Nucleus accumbens (tissue), 56 donors: ENCODE results near the gene STK10.
"Not testable (repeated sequence)": the region's sequence is repeated elsewhere in the genome, so short reads cannot be mapped to it uniquely, and the experiment has no call there.

Experiments used
- DNase-seq, 56 donors: peaks; one replicate each; lab custom pipeline; 2025; lab: John Stamatoyannopoulos, UW

The STK10 gene

DNA sequence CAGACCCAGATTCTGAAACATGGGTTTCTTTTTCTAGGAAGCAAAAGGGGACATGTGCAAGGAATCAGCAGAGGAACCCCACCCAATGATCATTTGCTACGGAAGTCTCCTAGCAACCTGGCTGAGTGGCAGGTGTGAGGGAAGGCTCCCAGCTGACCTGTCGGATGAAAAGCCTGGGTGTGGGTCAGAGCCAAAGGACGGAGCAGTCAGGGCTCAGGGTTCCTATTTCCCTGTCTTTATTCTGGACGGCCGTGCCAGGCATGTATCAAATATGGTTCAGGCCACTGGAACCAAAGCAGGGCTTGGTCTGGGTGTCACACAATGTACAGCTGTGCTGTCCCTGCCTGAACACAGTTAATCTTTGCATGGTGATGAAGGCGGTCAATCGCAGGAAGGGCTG, 20.1 kb downstream of the STK10 start:
- DNase-seq, result no peak

DNA sequence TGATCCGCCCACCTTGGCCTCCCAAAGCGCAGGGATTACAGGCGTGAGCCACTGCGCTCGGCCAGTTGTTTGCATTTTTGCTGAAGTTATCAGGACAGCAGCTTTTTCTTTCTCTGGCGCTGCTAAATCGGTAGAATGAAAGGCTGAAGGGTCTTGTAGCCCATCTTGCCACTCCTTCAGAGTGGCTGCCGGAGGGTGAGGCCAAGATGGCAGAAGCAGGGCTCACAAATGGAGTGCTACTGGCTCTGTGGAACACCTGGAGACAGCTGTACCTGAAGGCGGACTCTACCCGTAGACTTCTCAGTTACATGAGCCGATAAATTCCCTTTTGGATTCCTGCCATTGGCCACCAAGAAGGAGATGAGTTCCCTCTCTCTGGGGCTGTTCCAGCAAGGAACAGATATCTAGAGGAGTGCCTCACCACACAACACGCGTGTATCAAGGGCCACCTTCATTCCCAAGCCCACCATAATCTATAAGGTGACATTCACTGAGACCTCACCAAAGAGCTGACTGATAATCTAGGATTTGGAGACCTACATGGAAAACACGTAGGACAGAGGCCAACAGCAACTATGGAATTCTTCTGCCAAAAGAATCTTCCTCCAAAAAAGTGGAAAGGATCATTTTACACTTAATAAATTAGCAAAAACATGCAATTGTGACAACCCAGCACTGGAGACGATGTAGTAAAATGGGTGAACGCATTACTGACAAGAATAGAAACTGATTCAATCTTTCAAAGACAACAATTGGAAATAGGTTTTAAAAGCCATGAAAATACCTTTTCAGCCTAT, 21.8 kb downstream of the STK10 start:
- no peak for DNase-seq

DNA sequence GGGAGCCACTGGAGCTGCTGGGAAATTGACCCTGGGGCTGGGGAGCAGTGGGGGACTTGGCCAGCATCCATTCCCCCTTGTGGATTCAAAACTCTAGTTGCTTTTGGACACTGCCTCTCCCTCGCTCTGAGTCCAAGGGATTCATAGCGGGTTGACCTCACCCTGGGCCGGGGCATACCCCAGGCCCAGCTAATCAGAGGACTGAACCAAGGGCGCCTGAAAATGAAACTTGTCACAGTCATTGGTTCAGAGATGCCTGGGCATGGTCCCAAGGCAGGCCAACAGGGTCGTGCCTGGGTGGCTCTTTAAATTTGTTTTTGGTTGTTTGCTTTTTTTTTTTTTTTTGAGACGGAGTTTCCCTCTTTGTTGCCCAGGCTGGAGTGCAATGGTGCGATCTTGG, 22.6 kb downstream of the STK10 start:
- DNase-seq, result no peak

DNA sequence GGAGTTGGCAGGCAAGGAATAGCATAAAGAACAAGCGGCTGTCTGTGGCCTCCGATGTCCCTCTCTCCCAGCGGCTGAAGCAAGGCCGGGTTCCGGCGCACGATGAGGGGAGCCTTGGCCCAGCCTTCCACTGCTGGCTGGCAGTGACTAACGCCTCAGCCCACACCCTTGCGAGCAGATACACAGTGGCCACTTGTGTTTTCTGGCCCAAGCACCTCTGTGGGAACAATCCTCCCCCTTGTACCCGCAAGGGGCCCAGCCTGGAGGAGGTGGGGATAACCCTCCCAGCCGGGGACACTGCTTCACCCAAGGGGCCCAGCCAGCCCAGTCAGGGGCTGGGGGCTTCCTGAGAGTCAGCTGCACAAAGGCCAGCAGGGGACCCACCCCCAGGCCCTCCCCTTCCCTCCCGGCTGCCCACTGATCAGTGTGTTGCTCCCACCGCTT, 23.2 kb downstream of the STK10 start:
- DNase-seq, result peak in 44 of 56 donors; percentile 18 to 74 (median 48)

DNA sequence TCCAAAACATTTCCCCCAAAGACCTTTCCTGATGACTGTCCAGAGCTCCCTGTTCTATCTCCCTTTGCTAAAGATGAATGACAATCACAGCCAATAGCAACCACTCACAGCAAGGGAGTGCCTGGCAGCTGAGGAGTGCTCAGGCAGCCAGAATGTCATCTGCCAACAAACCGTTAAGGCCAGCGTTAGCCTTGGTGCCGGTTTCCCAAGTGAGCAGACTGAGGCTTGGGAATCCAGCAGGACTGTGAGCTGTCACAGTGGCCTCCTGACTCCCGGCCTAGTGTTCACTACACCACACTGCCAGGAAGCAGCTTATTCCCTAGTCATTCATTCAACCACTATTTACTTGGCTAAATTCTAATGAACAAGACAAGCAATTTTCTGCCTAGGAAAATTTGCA, 24.7 kb downstream of the STK10 start:
- peak in 25 of 56 donors; percentile 11 to 68 (median 36) for DNase-seq

DNA sequence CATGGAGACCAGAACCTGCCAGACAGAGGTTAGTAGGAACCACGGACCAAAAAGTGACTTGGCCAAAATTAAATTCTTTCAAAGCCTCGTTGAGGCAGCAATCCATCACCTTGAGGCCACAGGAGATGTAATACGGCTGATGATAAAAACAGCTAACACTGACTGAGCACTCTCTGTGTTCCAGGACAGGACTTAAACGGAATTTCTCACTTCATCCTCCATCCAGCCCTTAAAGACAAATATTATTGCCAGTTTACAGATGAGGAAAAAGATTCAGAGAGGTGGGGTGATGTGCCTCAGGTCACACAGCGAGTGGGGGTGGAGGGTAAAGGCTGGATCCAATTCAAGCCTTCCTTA, 25.1 kb downstream of the STK10 start:
- no peak for DNase-seq

DNA sequence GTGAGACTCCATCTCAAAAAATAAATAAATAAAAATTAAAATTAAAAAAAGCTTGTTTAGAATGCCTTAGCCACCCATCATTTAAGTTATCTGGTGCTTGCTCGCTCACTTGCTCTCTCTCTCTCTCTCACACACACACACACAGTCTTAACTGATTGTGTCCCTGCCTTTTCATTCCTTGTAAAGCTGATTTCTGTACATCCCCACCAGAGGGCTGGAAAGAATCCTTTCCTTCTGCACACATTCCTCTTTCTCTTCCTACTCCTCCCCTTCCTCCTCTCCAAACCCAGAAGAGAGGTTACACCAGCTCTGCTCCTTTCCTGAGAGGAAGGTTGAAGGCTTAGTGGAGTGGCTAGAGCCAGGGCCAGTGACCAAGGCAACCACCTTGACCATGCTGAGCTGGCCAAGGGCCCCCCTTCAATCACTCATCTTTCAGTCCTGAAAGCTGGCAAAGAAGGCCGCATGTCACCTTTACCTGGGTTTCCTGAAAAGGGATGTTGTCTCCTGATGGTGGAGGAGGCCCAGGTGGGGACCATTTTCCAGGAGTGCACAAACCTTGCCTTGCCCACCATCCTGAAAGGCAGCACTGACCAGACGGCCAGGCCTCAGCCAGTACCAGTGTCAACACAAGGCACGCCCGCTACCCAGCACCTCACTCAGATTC, 25.6 kb downstream of the STK10 start:
- DNase-seq, result no peak

DNA sequence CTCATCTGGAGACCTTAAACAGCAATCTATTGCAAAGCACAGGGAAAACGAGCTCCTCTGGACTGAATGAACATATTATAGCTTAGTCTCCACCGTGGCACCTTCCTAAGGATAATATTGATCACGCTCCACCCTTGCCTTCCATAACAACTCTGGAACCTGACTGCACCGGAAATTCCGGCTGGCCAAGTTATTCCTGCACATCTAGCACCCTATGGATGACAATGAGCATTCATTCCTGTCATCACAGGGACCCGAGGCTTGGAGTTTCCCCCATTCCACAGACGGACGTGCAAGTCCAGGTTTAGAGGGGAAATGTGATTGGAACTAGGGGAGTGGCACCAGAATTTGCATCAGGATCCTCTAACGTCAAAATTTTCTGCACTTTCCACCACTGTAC, 27.5 kb downstream of the STK10 start:
- DNase-seq, result no peak

DNA sequence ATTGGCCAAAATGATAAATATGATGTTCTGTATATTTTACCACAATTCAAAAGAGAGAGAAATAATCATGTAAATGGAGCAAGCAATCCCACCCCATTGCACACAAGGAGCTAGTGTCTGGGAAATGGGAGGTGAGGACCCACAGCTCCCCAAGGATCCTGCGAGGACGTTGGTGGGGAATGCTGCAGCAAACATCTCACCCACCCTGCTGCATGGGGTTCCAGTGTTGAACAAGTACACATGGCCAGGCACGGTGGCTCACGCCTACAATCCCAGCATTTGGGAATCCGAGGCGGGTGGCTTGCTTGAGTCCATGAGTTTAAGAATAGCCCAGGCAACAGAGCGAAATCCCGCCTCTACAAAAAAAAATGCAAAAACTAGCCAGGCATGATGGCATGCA, 29.0 kb downstream of the STK10 start:
- no peak for DNase-seq

DNA sequence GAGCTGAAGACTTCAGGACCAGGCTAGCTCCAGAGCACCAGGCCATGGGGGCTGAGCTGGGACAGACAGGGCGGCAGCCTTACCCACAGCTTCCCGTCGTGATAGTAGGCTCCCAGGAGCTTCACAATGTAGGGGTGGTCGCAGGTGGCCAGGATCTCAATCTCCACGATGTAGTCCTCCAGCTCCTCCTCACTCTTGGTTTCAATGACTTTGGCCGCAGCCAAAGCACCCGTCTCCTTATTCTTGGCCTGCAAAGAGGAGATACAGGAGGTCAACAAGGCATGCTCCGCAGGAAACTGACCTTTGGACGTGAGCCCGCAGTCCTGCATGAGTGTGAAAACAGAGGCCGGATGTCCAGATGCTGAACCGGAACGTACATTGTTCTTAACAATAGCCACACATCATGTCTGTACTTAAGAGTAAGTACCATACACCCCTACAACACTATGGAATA, 31.5 kb downstream of the STK10 start:
- DNase-seq, result no peak

DNA sequence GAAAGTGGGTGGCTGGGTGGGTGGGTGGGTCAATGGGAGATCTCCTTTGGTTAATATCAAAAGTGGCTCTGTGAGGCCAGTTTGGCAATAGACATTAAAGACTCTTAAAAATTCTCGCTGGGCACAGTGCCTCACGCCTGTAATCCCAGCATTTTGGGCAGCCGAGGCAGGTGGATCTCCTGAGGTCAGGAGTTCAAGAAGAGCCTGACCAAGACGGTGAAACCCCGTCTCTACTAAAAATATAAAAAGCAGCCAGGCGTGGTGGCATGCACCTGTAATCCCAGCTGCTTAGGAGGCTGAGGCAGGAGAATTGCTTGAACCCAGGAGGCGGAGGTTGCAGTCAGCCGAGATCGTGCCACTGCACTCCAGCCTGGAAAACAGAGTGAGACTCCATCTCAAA, 32.9 kb downstream of the STK10 start:
- DNase-seq, result not testable (repeated sequence)

DNA sequence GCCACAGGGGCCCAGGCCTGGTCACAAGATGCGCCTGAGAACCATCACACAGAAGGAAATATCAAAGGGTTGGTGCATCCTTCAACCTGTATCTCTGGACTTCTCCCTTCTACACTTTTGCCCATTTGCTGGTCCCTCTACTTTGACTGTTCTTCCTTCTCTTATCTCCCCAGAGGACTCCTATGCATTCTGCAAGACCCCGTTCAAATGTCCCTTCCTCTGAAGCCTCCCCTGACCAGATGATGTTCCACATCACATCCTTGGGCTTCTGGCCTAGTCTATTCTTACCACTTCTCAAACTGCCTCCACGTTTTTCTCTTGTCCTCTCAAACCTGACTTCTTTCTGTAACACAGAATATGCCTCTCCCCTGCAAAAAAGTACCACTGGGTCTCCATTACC, 34.3 kb downstream of the STK10 start:
- DNase-seq, result no peak

DNA sequence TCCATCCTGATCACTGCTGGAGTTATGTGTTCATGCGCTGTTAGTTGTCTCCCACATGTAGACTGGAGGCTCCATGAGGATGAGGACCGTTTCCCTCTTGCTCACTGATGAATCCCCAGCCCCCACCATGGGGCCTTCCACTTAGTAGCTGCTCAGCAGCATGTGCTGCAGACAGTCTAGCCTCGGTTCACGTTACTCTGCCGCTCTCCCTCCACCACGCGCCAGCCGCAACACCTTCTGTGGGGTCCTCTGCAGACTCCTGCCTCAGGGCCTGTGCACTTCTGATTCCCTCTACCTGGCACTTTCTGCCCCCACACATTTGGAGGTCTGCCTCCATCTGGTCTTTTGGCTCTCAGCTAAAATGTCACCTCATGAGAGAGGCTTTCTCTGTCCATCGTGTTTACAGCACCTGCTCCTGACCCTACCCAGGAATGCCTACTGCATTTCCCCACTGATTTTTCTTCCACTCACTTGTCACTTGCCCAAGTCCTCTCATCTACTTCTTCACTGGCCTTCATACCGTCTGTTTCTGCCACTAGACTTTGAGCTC, 36.3 kb downstream of the STK10 start:
- DNase-seq, result no peak

DNA sequence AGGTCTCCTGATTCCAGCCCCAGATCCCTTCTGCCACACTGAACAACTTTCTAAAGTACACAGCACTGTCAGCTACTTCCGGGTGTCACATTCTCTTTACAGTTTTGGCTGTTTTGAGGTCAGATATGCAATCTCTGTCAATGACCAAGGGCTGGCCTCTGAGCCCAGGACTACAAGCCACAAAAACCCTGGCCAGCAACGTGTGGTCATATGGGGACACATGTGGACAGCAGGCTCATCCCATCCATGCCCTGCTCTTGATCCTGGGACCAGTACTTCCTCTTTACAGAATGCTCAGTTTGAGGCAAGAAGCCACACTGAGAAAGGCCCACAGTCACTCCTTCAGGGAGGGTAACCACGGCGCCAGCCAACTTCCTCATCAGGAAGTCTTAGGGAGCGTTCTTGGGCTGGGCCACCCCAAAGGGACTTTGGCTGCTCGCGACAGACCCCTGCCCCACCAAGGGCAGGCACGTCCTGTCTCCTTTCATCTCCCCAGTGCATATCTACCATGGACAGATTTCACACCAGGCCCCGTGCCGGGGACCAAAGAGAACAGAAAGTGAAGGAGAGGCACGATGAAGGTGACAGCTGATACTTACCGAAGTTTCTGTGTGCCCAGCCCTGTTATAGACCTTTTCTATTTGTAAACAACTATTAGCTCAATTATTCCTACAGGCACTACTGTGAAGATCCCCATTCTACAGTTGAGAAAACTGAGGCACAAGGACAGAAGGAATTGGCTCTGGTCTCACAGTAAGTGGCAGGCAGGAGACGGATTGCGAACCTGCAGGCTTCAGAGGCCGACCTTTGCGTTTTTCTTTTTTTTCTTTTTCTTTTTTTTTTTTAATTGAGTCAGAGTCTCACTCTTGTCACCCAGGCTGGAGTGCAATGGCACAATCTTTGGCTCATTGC, 37.3 kb downstream of the STK10 start:
- peak in 9 of 56 donors; percentile 9 to 34 (median 17) for DNase-seq

DNA sequence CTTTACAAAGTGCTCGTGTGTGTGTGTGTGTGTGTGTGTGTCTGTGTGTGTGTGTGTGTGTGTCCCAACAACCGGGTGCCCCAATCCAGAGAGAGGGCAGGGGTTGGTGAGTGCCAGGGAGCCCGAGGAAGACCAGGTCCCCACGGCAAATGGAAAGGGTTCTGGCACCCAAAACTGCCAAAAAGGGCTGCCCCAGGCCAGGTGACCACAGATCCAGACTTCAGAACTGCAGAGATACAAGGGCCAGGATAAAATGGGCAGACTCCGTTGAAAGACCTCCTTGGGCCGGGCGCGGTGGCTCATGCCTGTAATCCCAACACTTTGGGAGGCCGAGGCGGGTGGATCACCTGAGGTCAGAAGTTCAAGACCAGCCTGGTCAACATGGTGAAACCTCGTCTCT, 38.5 kb downstream of the STK10 start:
- not testable (repeated sequence) for DNase-seq

DNA sequence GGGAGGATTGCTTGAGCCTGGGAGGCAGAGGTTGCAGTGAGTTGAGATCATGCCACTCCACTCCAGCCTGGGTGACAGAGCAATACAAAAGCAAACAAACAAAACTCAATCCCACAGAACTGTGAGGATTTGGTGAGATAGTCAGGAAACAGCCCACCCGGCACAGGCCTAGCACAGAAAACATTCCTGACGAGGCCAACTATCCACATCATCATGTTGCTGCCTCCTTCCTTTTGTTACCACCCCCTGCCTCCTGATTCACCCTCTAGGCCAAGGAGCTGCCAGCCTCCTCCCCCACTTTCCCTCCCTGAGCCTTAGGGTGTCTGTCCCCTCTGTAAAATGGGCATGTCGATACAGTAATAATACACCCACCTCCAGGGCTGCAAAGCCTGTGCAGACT, 39.0 kb downstream of the STK10 start:
- no peak for DNase-seq

DNA sequence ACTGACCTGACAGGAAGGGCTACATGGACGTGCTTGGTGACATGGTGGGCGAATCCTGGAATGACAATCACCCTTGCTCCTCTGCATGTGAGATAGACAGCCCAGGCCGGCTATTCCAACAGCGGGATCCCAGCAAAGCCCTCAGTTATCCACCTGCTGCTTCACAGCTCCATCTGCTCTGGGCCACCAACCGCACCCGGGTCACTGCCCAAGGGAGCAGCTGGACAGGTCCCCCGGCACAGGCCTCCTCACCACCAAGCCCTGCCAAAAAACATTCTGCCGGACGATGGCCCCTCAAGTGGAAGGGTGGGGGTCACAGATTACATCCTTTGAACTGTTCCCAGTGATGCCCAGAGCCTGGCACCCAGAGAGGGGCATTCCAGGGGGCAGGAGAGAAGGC, 39.6 kb downstream of the STK10 start:
- DNase-seq, result no peak

DNA sequence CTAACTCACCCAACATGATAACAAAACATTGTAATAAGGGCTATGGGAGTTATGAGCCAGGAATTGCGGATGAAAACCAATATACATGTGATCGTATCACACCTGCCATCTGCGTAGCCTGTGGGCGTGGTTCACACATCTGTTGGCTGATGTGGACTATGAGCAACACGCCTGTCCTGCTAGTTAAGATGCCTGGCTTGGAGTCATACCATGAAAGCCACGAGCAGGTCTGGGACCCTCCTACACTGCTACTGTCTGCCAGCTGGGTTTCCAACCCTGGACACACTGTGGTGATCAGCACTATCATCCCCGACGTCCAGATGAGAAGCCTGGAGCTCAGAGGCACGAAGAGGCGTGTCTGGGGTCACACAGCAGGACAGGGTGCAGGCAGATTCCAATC, 40.2 kb downstream of the STK10 start:
- no peak for DNase-seq

DNA sequence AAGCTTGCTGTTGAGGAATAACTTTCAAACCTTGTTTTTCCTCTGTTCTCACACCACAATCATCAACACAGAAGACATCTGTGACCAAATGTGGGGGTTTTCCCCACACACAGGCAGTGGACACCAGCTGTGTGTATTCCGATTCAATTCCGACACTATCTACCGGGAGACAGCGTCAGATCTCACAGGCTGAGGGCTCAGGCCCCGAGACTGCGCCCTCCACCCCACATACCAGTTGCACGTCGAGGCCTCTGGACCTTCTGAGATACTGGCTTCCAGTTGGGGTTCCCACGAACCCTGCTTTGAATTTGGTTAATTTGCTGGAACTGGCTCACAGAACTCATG, 41.3 kb downstream of the STK10 start:
- no peak for DNase-seq

DNA sequence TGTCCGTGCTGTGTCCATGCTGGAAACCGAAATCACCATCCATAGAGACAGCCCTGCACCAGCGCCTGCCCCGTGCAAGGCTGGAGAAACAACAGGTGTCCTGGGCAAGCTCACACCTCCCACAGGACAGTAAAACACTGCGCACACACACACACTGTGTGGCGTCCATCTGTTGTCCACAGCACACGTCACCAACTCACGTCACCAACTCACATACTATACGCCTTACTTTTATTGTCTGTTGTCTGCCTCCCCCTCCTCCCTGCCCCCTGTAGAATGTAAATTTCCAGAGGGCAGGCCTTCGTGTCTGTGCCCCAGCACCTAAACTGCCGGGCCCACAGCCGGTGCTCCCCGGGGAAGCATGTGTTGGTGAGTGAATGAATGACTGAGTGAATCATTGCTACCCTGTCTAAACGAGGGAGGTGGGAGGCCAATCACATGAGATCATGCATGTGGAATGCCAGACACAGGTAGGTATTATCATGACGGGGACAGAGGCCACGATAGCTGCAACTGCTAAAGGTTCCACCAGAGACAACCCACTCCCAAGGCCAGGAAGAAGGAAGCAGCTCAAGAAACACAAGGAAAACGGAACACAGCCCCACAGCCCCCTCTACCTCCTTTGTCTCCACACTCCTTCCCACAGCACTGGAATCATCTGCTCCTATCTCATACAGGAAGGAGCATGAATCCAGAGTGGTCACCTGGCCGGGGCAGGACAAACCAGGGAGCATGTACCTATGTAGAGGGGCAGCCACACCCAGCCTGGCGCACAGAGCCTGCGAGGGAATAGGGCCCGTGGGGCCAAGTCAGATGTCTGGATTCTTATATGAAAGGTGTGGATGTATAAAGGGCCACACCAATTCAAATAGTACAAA, 41.9 kb downstream of the STK10 start:
- DNase-seq, result no peak
